ENCODE data around the gene DUSP15. TPM values are rescaled to one million over a fixed set of nuclear protein-coding genes. Genes with fewer than 3 reads are reported as not detected.

The DUSP15 gene
- total and polyA plus RNA-seq, 2 of the 4 experiments (the other 2 are of a cell fraction): not detected

DNA sequence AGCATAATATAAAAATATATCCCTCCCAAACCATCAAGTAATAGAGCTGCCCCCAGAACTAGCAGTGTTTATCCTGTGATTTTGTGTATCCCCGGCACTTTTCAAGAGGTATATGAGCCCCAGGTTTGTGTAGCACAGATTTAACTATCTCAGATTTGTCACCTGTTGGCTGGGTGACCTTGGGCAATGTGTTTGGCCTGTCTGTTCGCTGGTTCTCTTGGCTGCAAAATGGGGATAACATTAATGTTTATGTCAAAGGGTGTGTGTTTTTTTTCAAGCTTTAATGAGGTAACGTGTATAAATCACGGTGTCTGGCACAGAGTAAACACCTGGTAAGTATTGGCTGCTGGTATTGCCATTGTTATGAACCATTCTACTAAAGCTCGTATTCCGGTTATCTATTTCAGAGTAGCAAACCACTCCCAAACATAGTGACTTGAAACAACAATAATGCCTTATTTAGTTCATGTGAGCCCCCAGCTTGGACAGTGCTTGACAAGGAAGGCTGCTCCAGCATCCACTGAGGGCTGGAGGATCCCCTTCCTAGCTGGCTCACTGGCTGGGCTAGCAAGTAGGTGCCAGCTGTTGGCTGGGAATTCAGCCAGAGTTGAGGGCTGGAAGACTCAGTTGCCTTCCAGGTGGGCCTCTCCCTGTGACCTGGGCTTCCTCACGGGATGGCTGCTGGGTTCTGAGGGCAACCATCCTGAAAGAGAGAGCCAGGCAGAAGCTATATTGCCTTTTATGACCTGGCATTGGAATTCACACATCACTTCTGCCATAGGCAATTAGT, 45.4 kb upstream of the DUSP15 start (continued):
- no peak for TF ChIP-seq NFE2L2 (IDR thresholded peaks at IDR 0.05; ENCODE audit: low read depth, low read length)

DNA sequence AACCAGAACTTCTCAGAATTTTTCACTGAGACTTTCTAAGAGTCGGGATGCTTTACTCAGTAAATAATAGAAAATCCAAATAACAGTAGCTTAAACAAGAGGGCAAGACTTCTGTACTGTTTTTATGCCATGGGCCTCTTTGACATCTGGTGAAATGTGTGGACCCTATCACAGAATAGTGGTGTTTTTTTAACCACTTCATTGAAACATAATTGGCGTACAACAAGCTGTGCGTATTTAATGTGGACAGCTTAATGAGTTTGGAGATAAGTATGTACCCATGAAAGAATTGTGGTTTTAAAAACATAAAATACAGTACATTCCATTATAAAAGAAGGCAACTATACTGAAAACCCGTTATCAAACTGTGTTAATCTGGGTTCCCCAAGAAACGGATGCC, 43.8 kb upstream of the DUSP15 start:
- no peak overlapping the region for H3K4ac ChIP-seq (ENCODE audit: low read depth, low read length)
- intact Hi-C loops (cut with micrococcal nuclease): no loop called here
- DNase-seq: no peak
- TF ChIP-seq, protein P1, sequence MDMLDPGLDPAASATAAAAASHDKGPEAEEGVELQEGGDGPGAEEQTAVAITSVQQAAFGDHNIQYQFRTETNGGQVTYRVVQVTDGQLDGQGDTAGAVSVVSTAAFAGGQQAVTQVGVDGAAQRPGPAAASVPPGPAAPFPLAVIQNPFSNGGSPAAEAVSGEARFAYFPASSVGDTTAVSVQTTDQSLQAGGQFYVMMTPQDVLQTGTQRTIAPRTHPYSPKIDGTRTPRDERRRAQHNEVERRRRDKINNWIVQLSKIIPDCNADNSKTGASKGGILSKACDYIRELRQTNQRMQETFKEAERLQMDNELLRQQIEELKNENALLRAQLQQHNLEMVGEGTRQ (IDR thresholded peaks at IDR 0.05; ENCODE audit: low read depth, low read length): no peak
- TF ChIP-seq RCOR1 (IDR thresholded peaks at IDR 0.05; ENCODE audit: insufficient replicate concordance, low read length): no peak
- no peak for TF ChIP-seq NFE2L2 (IDR thresholded peaks at IDR 0.05; ENCODE audit: low read depth, low read length)
- no peak for TF ChIP-seq MAFK (IDR thresholded peaks at IDR 0.05; ENCODE audit: low read depth, low read length)
- no peak for TF ChIP-seq CEBPB (IDR thresholded peaks at IDR 0.05; ENCODE audit: low read depth, low read length)
- TF ChIP-seq, protein P2, sequence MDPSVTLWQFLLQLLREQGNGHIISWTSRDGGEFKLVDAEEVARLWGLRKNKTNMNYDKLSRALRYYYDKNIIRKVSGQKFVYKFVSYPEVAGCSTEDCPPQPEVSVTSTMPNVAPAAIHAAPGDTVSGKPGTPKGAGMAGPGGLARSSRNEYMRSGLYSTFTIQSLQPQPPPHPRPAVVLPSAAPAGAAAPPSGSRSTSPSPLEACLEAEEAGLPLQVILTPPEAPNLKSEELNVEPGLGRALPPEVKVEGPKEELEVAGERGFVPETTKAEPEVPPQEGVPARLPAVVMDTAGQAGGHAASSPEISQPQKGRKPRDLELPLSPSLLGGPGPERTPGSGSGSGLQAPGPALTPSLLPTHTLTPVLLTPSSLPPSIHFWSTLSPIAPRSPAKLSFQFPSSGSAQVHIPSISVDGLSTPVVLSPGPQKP (IDR thresholded peaks at IDR 0.05; ENCODE audit: borderline replicate concordance, low read depth, low read length): no peak
- TF ChIP-seq RFX5 (IDR thresholded peaks at IDR 0.05; ENCODE audit: low read depth, low read length): no peak
- TF ChIP-seq CHD1 (IDR thresholded peaks at IDR 0.05; ENCODE audit: low read depth, low read length): no peak
- TF ChIP-seq BHLHE40 (IDR thresholded peaks at IDR 0.05; ENCODE audit: low read depth, low read length): no peak
- no peak for TF ChIP-seq MXI1 (IDR thresholded peaks at IDR 0.05; ENCODE audit: borderline replicate concordance, low read depth, low read length)
- H3K9ac ChIP-seq (ENCODE audit: low read depth, low read length): no peak overlapping the region
- ChIA-PET POLR2A (ENCODE audit: unreplicated experiment) (no interaction called here), CTCF (interaction anchor here (0.6 kb wide), 1 partner anchor 61 kb away, joined by 4 read pairs; no protein-coding TSS in a partner anchor)
- H3K14ac ChIP-seq (replicated peaks; ENCODE audit: low read depth, low read length): no peak overlapping the region
- no peak overlapping the region for H3K23ac ChIP-seq (ENCODE audit: low read depth, low read length)
- dilution Hi-C loops (cut with HindIII; ENCODE audit: low sequenced_read_pairs, unreplicated experiment): no loop called here
- no CpG with 5 or more reads among the region's 5 CpGs for WGBS, 2 experiments (ENCODE audit: extremely low coverage in 2 of 2, insufficient read length in 1 of 2)
- no peaks in the 10 kb centered on the region for H3K9me3 ChIP-seq (ENCODE audit: control insufficient read depth, insufficient read depth, low read length)
- in situ Hi-C loops (cut with MboI; ENCODE audit: low sequenced_read_pairs): no loop called here
- no peak overlapping the region for H3K18ac ChIP-seq (ENCODE audit: low read depth, low read length)
- no peak overlapping the region for H2AFZ ChIP-seq (replicated peaks; ENCODE audit: low read length, poor library complexity)
- H2AK9ac ChIP-seq (replicated peaks; ENCODE audit: low read depth, low read length, poor library complexity): no peak overlapping the region
- no peaks in the 10 kb centered on the region for H3K4me1 ChIP-seq (ENCODE audit: control insufficient read depth, insufficient read depth, low read length)
- no peaks in the 10 kb centered on the region for H3K79me1 ChIP-seq (ENCODE audit: low read depth in 1 of 2, low read length in 2 of 2)
- H2AK5ac ChIP-seq (ENCODE audit: low read depth, low read length): no peak overlapping the region
- no peak for ATAC-seq (ENCODE audit: low read depth)
- H3K9me1 ChIP-seq (ENCODE audit: insufficient read depth, low read length): no peaks in the 10 kb centered on the region
- H2BK20ac ChIP-seq (ENCODE audit: low read depth, low read length): no peak overlapping the region
- peaks cover 51% of the 10 kb centered on the region for H3K27me3 ChIP-seq (ENCODE audit: control insufficient read depth, insufficient read depth, low read length)
- H4K5ac ChIP-seq (ENCODE audit: low read depth, low read length): no peak overlapping the region
- no peak overlapping the region for H3K27ac ChIP-seq (ENCODE audit: insufficient read depth, low read length)
- H3K4me3 ChIP-seq (ENCODE audit: insufficient read depth, low read depth, low read length): no peak overlapping the region
- H3K56ac ChIP-seq (ENCODE audit: extremely low read depth, insufficient read depth, low read length): no peak overlapping the region
- no peak overlapping the region for H3K4me2 ChIP-seq (ENCODE audit: low read depth, low read length)
- H4K91ac ChIP-seq (ENCODE audit: insufficient read depth, low read depth, low read length): no peak overlapping the region
- no TSS peak for BruUV-seq (replicated peaks)
- H2BK120ac ChIP-seq (ENCODE audit: low read depth, low read length): no peak overlapping the region
- H4K8ac ChIP-seq (ENCODE audit: low read depth in 2 of 2, low read length in 2 of 2): no peak overlapping the region
- H4K20me1 ChIP-seq (ENCODE audit: insufficient read depth, low read length): no peaks in the 10 kb centered on the region
- no peaks in the 10 kb centered on the region for H3K36me3 ChIP-seq (ENCODE audit: control insufficient read depth, insufficient read depth, low read length)
- H2BK15ac ChIP-seq (ENCODE audit: low read depth, low read length): no peak overlapping the region
- H2BK5ac ChIP-seq (ENCODE audit: low read depth, low read length, poor library complexity, severe bottlenecking): no peak overlapping the region
